Smooth muscle cell (in vitro differentiated cells): ENCODE measurements around the gene FBRSL1. TPM values are rescaled to one million over a fixed set of nuclear protein-coding genes. Genes with fewer than 3 reads are reported as not detected.

ENCODE experiments used
- DNase-seq: peaks from one replicate; lab custom pipeline; 2025; ENCODE audit not compliant: unreplicated experiment; lab: John Stamatoyannopoulos, UW
- H2AFZ ChIP-seq: fragments of 200-600 bp; sonication (generic); 2 replicates; pipeline ENCODE4 v1.6.0; 2016; ENCODE audit warnings: antibody characterized with exemption, low read depth, mild to moderate bottlenecking
- H3F3A ChIP-seq: fragments of 200-600 bp; sonication (generic); 2 replicates; pipeline ENCODE4 v1.6.0; 2017; ENCODE audit warnings: antibody characterized with exemption, low read depth
- H3K27ac ChIP-seq: fragments of 200-600 bp; sonication (generic); 2 replicates; pipeline ENCODE4 v1.5.1; 2016; ENCODE audit warnings: low read depth, mild to moderate bottlenecking
- H3K27me3 ChIP-seq: fragments of 200-600 bp; sonication (generic); 2 replicates; pipeline ENCODE4 v1.6.1; 2016; ENCODE audit warnings: low read depth, mild to moderate bottlenecking
- H3K36me3 ChIP-seq: fragments of 200-600 bp; sonication (generic); 2 replicates; pipeline ENCODE4 v1.5.1; 2016; ENCODE audit warnings: low read depth
- H3K4me1 ChIP-seq: fragments of 200-600 bp; sonication (generic); 2 replicates; pipeline ENCODE4 v1.5.1; 2016; ENCODE audit warnings: low read depth
- H3K4me2 ChIP-seq: fragments of 200-600 bp; sonication (generic); 2 replicates; pipeline ENCODE4 v1.6.0; 2016; ENCODE audit warnings: mild to moderate bottlenecking
- H3K4me3 ChIP-seq: fragments of 200-600 bp; sonication (generic); 2 replicates; pipeline ENCODE4 v1.5.1; 2016; ENCODE audit warnings: mild to moderate bottlenecking
- H3K79me2 ChIP-seq: fragments of 200-600 bp; sonication (generic); 2 replicates; pipeline ENCODE4 v1.6.0; 2016; ENCODE audit warnings: low read depth, mild to moderate bottlenecking
- H3K9ac ChIP-seq: fragments of 200-600 bp; sonication (generic); 2 replicates; pipeline ENCODE4 v1.6.0; 2016; ENCODE audit warnings: low read depth
- H3K9me3 ChIP-seq: fragments of 200-600 bp; sonication (generic); replicated peaks from 2 replicates; pipeline ENCODE4 v1.5.1; 2016; ENCODE audit warnings: low read depth
- H4K20me1 ChIP-seq: fragments of 200-600 bp; sonication (generic); 2 replicates; pipeline ENCODE4 v1.6.0; 2016; ENCODE audit warnings: low read depth
- CTCF ChIP-seq: fragments of 200-600 bp; sonication (generic); IDR thresholded peaks from 2 replicates; pipeline ENCODE4 v1.5.1; 2017; ENCODE audit warnings: borderline replicate concordance, mild to moderate bottlenecking, antibody characterized with exemption; ENCODE audit not compliant: insufficient read depth, poor library complexity, severe bottlenecking
- WGBS: methylation state at CpG from one replicate; pipeline ENCODE4 v1.1.7; 2016; ENCODE audit warnings: low lambda C conversion rate; 5-methylcytosine and 5-hydroxymethylcytosine counted together
- polyA plus RNA-seq: library from polyadenylated mRNA; unstranded; fragments of >200 nt; fragmentation: Nextera tagmentation; extraction: Ambion mirVana; gene quantifications from 2 replicates; pipeline ENCODE4 v1.2.1, GENCODE V29; 2016
- total RNA-seq: library from RNA; depleted of rRNA; stranded (reverse); fragments of >200 nt; gene quantifications from 2 replicates; pipeline ENCODE4 v1.2.3, GENCODE V29; 2014

FBRSL1 gene
- total and polyA plus RNA-seq, 2 experiments from 2014 or later, result 7.9 to 17.6 TPM

- no peaks in the 10 kb centered on the region for H3F3A ChIP-seq
- no peak overlapping the region for H3K9ac ChIP-seq
- no peaks in the 10 kb centered on the region for H3K9me3 ChIP-seq
- no peak overlapping the region for H2AFZ ChIP-seq
- no peaks in the 10 kb centered on the region for H3K79me2 ChIP-seq
- no peak for DNase-seq
- no peak overlapping the region for H3K4me2 ChIP-seq
- H3K4me1 ChIP-seq, result no peaks in the 10 kb centered on the region
- TF ChIP-seq CTCF, result no peak
- no peak overlapping the region for H3K4me3 ChIP-seq
- 97% methylated on average over 21 of the region's 27 CpGs for WGBS
- H3K36me3 ChIP-seq, result no peaks in the 10 kb centered on the region
- H3K27ac ChIP-seq, result no peak overlapping the region
- H3K27me3 ChIP-seq, result no peaks in the 10 kb centered on the region
- H4K20me1 ChIP-seq, result peaks cover 89% of the 10 kb centered on the region
These were observed 31.9 kb downstream of the FBRSL1 start for GRCh38 chr12:132521712-132522292.

- Histone ChIP-seq H3K36me3 (no peaks in the 10 kb centered on the region), H3K27ac (no peak overlapping the region), H3K27me3 (no peaks in the 10 kb centered on the region), H4K20me1 (peaks cover 89% of the 10 kb centered on the region), H2AFZ (no peak overlapping the region), H3F3A (no peaks in the 10 kb centered on the region), H3K9me3 (no peaks in the 10 kb centered on the region), H3K79me2 (no peaks in the 10 kb centered on the region), H3K9ac (no peak overlapping the region), H3K4me2 (no peak overlapping the region), H3K4me1 (no peaks in the 10 kb centered on the region), H3K4me3 (no peak overlapping the region)
- no peak for TF ChIP-seq CTCF
- DNase-seq, result no peak
- 93% methylated on average over 24 of the region's 25 CpGs for WGBS
These were observed 32.8 kb downstream of the FBRSL1 start for GRCh38 chr12:132522592-132523380.

GRCh38 chr12:132523576-132524331 is 33.8 kb downstream of the FBRSL1 start:
- TF ChIP-seq CTCF, result peak; percentile 74
- no peaks in the 10 kb centered on the region for H3F3A ChIP-seq
- no peaks in the 10 kb centered on the region for H3K4me1 ChIP-seq
- H3K4me3 ChIP-seq, result no peak overlapping the region
- no peak overlapping the region for H3K4me2 ChIP-seq
- peak; percentile 14 for DNase-seq
- H3K36me3 ChIP-seq, result no peaks in the 10 kb centered on the region
- H4K20me1 ChIP-seq, result peaks cover 92% of the 10 kb centered on the region
- H3K9me3 ChIP-seq, result no peaks in the 10 kb centered on the region
- 63% methylated on average over 26 of the region's 28 CpGs for WGBS
- H3K79me2 ChIP-seq, result no peaks in the 10 kb centered on the region
- no peak overlapping the region for H2AFZ ChIP-seq
- no peaks in the 10 kb centered on the region for H3K27me3 ChIP-seq
- no peak overlapping the region for H3K27ac ChIP-seq
- H3K9ac ChIP-seq, result no peak overlapping the region
